GM21423 (cell line): ENCODE measurements around the gene RRAGC.
"Not testable (repeated sequence)": the region's sequence is repeated elsewhere in the genome, so short reads cannot be mapped to it uniquely, and the experiment has no call there.

Experiments
- ATAC-seq: cut with Tn5 transposase; IDR thresholded peaks from one replicate; pipeline ENCODE4 v1.9.1; 2021; ENCODE audit warnings: mild to moderate bottlenecking, moderate library complexity; ENCODE audit not compliant: unreplicated experiment

Gene RRAGC

DNA sequence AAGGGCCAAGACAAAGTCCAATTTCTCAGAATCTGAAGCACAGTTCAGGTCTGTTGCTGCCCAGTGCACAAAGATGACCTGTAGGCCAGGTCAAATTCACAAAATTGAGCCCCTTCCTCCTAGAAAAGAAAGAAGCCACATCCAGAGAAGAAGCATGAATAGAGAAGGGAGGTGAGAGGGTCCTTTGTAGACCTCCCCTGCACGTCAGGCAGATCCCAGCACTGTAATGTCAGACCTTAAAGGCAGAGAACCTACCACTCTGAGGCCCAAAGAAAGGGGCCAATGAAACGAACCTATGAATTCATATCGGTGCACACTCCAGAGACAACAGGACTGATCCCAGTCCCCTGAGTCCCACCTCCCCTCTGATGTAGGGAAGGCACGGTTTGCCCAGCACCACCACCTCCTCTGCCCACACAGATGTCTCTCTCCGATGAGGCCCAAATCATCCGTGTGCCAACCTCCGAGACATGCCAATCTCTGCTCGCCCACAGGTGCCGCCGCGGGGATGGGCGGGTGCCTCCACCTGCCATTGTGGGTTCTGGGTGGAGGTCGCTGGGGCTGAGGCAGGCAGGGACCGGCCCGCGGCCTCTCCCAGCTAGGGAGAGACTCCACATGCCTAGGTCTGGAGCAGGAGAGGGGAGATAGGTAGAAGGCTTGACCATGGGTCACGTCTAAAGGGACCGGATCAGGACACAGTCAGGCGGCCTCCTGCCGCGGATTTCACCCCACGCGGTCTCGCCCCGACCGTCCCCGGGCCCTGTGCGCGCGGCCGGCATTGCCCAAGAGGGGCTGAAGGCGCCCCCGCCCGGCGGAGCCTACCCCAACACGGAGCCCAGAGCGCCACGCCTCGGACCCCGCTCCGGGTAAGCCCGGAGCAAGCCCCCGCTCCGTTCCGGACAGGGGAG is 42.1 kb downstream of the RRAGC start:
- no peak for ATAC-seq

DNA sequence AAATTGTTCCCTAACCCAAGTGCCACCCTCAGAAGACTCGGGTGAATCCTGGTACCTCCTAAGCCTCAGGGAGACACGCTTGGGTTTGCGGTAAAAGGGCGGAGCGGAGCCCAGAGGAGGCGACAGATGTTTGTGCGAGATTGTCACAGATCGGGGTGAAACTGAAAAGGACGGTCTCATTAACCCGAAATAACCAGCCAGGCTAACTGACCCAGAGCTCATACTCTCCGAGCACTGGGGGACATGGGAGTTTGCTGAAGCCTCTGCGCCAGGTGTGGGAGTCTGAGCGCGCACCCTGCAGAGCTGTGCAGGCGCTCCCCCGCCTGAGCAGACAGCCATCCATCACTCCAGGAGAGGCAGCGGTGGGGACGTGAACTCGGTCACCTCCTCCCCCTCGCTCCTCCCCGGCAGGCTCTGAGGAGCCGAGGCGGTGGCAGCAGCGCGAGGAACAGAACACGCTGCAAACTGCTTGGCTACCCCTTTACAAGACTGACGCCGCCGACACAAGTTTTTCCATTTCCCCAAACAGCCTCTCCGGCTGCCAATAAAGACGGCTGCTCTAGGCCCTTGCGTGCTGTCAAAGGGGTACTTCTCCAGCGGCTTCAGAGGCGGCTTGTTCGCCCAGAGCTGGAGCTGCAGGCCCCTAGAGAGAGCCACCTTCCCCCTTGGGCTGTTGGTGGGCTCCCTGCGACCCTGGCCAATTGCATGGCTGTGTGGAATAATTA is 43.5 kb downstream of the RRAGC start:
- ATAC-seq = peak; percentile 87

DNA sequence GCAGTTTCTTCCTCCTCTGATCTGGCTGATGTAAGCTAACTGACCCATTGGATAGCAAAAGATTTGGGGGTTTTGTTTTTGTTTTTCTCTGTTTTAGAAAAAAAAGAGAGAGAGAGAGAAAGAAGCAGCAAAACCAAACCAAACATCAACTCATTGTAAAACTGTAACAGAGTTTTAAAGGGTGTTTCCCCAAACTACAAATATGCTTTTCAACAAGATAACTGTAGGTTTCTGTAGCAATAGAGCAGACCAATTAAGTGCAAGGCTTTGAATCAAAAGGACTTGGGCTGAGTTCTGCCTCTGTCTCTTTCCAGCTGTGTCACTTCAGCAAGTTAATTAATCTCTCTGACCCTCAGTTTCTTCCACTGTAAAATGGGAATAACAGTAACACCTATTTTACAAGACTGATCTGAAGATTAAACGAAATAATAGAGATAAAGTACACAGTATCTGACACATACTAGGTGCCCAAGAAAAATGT is 44.5 kb downstream of the RRAGC start:
- ATAC-seq = no peak

DNA sequence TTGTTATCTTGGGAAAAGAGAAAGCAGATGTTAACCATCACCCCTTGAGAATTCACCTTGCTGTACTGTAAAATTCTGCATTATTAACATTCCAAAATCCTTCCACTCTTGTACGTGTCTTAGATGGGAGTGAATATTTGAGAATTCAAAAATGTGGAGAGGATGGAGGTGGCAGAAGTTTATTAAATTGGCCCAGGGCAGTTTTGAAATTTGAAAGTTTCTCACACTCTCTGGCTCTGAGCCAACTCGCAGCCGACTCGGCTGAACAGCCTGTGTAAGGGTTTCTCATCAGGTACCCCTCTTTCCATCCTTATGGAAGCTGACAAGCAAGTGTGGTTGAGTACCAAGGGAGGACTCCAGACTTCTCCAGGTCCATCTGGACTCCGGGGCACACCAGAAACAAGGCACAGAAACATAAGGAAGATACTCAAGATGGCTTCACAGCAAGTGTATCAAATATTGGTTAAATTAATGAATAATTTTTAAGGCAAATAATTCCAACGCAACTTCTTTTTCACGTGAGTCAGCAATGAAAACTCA is 45.1 kb downstream of the RRAGC start:
- no peak for ATAC-seq

DNA sequence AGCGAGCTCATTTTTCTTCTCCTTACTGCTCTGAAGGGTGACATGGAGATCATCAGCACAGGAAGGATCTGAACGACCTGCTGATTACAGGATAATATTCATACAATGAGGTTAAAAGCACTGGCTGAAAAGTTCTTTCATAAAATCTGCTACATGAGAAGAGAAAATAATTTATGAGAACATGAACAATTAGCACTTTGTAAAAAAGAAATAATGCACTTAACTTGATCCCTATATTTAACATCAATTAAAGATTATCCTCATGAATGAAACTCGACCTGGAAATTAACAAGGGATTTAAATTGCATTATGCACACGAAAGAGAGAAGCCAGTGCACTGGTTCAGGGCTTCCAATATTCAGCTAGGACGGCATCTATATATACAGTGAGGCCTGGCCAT is 46.6 kb downstream of the RRAGC start:
- no peak for ATAC-seq

DNA sequence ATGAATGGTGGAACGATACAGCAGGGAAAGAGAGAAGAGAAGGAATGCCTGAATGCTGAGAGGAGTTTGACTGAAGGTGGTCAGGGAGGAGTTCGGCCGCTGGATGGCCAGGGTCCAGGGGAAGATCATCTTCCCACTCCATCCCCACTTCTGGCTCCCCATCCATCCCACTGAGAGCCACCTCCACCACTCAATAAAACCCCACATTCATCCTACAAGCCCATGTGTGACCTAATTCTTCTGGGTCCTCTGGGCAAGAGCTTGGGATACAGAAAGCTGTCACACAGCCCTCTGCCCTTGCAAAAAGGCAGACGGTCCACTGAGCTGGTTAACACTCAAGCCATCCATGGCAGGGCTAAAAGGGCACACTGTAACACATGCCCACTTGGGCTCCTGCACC is 48.1 kb downstream of the RRAGC start:
- ATAC-seq = not testable (repeated sequence)

DNA sequence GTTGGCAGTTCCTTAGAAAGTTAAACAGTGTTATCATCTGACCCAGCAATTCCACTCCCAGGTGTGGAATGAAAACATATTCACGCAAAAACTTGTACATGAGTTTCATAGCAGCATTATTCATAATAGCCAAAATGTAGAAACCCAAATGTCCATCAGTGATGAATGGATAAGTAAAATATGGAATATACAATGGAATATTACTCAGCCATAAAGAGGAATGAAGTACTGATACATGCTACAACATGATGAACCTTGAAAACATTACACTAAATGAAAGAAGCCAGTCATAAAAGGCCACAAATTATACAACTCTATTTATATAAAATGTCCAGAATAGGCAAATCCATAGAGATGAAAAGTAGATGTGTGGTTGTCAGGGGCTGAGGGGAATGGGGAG is 53.5 kb downstream of the RRAGC start:
- ATAC-seq = no peak

DNA sequence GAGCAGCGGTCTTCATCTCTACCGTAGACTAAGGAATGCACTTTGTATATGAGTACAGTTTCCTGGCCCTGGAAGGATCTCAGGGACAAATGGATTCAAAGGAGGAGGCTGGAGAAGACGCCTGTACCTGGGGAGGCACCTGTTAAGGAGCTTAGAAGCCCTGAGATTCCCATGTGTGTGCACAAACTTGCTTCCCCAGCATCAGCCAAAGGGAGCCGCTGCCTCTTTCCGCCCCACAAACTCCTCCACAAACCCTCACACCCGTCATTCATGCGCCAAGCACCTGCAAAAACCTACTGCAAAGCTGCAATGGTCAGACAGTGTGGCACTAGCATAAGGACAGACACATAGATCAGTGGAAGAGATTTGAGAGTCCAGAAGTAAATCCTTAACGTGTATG is 54.5 kb downstream of the RRAGC start:
- no peak for ATAC-seq

DNA sequence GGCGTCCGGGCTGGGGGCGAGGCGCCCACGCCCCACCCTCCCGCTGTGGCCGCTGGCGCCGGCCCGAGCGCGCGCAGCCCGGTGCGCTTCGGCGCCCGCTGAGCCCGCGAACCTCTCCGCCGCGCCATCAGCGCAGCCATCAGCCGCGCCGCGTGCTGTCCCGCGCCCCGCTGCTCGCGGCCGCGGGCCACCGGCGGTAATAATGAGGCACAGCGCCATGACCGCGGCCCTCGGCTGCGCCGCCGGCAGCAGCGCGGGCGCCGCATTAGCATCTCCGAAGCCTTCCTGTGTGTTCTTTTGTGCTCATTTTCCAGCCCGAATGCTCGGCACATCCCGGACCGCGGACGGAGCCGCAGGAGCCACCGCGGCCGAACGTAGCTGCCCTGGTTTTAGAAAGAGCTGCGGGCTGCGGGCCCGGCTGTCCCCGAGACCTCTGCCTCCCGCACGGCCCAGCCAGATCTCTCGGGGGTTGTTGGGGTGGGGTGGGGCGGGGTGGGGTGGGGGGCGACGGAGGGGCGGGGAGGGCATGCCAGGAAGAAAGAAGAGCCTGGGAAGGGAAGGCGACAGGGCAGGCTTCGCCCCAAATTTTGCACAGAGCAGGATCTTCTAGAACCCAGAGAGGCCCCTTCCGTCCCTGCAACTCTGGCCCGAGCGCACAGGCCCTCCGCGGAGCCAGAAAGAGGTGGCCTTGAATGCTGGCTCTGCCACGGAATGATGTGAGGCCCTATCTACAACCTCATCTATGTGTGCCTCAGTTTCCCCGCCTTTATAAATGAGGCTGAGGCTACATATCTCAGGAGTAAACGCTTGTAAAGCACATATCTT is 55.3 kb downstream of the RRAGC start:
- no peak for ATAC-seq

DNA sequence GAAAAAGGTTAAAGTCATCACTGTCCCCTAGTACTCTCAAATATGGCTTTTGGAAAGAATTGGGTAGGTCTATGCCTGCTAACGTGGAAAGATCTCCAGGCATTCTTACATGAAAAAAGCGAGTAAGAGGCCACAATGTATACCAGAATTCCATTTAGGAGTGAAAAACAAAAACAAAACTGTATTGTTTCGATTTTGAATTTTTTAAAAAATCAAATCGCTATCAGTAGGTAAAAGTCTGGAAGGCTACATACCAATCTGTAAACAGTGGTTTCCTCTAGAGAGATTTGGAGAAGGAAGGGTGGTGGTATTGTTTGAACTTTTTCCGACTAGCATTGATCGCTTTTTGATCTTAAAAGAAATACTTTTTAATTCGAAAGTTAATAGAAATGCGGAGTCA is 55.9 kb downstream of the RRAGC start:
- no peak for ATAC-seq

DNA sequence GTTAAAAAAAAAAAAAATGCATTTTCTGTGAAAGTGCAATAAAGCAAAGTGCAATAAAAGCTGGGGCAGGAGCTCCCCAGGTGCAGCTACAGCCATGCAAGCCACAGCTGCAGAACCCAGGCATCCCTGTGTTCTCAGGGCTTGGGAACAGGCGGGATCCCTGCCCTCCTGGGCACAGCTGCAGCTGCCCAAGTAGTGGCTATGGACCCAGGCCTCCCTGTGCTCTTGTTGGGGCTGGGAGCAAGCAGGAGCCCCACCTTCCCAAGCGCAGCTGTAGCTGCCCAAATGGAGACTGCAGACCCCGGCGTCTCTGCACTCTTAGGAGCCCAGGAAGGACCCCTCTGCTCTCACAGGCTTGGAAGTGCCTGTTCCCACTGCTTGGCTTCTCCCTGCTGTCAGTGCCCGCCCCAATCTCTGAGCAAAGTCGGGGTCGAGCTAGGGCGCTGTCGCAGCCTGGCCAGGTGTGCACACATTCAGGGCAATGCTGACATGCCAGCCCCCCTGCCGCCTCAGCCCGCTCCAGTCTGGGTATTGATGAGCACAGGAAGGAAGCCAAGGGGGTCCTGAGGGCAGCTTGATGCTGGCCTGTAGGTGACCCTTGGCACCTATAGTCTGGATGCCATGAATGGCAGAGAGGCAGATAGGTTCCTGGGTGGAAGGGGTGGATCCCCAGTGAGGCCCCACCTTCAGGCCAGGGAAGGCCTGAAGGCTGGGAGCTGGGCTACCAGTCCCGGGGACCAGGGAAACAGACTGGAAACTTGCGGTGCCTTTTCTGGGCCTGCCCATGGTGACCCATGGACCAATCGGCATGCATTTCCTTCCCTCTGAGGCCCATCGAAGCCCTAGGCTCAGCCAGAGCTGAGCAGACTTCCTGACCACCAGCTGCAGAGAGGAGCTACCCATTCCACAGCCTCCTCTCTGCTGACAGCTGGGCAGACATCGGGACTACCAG is 58.6 kb downstream of the RRAGC start:
- ATAC-seq = no peak

DNA sequence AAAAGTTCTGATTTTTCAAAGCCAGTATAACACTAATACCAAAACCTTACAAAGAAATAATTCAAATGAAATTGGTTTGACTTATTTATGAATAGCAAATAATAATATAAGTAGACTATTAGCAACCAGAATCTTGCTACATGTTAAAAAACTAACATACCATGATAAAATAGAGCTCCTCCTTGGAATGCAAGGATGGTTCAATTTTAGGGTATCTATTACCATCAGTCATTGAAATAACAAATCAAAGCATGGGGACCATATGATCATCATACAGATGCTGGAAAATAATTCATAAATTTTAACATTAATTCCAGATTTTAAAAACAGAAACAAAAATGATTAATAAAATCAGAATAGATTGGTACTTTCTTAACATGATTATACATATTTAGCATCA is 66.3 kb downstream of the RRAGC start:
- ATAC-seq = no peak

DNA sequence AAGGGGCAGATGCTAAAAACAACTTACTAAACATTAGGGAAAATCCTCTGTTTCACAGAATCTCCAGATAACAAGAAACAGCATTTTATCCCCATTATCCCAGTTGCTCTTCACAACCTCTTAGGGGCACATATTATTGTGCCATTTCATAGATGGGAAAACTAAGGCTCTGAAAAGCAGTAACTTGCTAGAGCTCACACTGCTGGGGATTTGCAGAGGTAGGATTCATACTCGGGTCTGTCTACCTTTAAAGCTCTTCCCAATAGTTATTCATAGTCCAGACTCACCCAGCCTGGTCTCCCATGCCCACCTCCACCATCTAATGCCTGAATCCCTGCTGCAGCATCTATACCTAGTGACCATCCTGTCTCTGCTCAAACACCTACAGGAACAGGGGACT is 67.7 kb downstream of the RRAGC start:
- ATAC-seq = no peak

DNA sequence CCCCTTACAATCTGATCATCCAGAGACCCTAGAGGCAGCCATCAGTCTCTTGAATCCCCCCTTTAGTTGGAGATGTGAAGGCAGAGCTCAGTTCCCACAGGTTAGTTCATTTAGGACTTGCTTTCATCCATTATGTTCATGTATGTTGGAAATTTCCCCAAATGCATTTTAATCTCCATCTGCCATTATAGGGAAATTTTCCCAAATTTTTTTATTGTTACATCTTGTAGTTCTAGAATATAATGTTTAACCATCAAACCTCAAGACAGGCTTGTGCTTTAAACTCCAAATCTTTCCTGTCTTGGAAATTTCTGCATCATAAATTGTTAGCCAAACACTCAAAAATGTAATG is 68.4 kb downstream of the RRAGC start:
- ATAC-seq = no peak

DNA sequence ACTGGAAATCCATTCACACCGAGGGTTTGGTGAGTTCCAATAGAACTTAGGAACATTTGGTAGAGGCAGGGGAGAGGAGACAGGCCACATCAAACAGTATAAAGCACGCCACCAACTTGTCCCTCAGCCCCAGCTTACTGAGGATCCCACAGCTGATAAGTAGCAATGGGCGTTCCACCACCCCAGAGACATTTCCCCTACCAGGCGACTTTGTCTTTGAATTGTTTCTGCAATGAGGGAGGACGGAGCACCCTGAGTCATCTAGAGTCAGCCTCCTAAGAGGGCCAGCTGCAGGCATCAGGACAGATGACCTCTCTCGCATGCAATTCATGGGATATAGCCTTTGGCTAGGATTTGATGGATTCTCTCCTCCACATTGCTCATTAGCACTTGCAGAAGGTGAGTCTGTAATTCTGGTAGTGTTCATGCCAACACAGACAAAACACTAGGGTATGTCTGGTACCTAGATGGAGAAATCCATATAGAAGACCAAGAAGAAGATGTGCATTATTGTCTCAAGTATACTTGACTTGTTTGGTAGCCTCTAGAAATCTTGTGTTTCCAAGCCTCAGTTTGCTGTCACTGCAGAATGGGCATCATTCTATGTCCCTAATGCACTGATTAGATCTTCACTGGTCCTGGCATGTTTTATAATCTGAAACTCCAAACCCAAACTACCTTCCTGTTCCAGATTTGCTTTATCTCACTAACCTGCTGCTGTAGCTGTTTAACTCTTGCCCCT is 69.0 kb downstream of the RRAGC start:
- ATAC-seq = no peak

DNA sequence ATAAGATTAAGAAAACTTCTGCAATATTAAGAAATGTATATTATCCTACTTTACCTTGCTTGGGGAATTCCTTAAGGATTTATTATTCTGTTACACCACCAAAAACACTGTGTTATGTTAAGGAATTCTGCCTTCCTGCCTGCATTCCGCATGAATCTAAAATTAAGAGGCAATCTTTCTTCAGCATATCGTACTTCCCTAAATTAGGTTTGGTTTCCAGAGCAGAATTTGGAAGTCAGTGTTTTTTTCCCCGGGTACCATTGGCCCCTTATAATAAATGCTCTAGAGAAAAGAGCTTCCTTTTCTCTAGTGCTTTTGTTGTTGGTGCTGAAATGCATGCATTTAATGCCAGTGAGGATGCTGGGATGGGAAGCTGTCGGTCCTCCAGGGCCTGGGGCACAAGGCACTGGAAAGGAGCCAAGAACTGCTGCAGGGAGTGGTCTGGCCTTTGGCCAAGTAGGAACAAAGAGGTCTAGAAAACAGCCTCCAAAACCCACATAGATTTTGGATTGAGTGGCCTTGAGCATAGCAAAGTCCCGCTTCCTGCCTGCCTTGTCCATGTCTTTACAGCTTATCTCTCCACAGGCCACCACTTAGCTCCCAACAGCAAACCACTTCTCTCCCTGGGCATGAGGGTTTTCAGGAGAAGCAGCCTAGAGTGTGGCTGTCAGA is 69.9 kb downstream of the RRAGC start:
- no peak for ATAC-seq

DNA sequence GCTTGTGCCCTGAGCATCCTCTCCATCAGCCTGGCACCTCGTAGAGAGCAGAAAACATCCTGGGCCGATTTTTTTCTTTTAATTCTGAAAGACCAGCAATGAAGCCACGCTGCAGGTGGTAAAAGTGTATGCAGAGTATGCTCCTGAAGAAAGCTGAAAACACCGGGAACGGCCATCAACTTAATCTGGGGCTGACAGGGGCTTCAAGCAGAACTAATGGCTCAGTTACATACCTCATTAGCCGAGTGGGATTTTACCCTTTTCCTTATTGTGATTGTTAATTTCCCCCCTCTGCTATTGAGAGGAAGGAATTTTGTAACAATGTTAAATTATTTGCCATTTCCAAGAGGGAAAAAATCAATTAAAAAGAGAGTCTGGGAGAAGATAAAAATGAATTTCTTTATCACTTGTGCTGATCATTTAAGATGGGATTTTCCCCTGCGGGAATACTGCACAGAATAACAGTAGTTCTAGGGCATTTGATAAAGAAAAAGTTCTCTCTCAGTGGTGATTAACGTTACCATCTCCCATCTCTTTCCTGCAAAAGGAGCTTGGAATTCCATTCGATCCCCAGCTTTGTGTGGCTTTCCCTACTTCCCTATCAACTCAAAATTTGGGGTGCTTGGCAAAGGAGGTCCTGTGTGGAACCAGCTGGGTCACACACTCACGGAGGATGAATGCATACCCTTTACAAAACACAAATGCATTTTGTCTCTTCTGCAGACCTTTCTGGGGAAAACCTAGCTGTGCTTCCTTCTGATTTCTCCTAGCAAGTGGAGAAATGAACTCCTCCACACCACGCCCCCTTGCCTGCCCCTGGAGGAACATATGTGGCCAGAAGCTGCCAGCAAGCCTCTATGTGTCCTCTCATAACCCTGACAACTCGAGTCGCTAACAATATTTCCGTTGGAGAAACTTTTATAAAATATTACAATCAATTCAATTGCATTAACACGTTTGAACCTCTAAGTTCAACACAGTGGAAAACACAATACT is 70.9 kb downstream of the RRAGC start:
- no peak for ATAC-seq
